Glutamatergic neuron (in vitro differentiated cells): ENCODE results near the gene MN1. TPM values are rescaled to one million over a fixed set of nuclear protein-coding genes. Genes with fewer than 3 reads are reported as not detected.

Experiments
- DNase-seq: peaks from one replicate; pipeline ENCODE4 v3.0.0; 2022
- H3K27ac Mint-ChIP-seq: one replicate; pipeline ENCODE4 v1.8.0; 2020; ENCODE audit warnings: mild to moderate bottlenecking, mixed read lengths, inconsistent platforms; ENCODE audit not compliant: unreplicated experiment
- H3K27me3 Mint-ChIP-seq: one replicate; pipeline ENCODE4 v1.8.0; 2020; ENCODE audit warnings: mild to moderate bottlenecking, moderate library complexity, mixed read lengths, inconsistent platforms; ENCODE audit not compliant: unreplicated experiment
- H3K36me3 Mint-ChIP-seq: one replicate; pipeline ENCODE4 v1.8.0; 2020; ENCODE audit warnings: mild to moderate bottlenecking, mixed read lengths, inconsistent platforms; ENCODE audit not compliant: unreplicated experiment
- H3K4me1 Mint-ChIP-seq: one replicate; pipeline ENCODE4 v1.8.0; 2020; ENCODE audit warnings: mild to moderate bottlenecking, low read depth, mixed read lengths, inconsistent platforms; ENCODE audit not compliant: unreplicated experiment
- H3K4me3 Mint-ChIP-seq: one replicate; pipeline ENCODE4 v1.8.0; 2020; ENCODE audit warnings: mild to moderate bottlenecking, mixed read lengths, inconsistent platforms; ENCODE audit not compliant: unreplicated experiment
- H3K9me3 Mint-ChIP-seq: one replicate; pipeline ENCODE4 v1.8.0; 2020; ENCODE audit warnings: mild to moderate bottlenecking, moderate library complexity, mixed read lengths, inconsistent platforms; ENCODE audit not compliant: unreplicated experiment
- total RNA-seq: library from RNA; stranded (reverse); fragmentation: NEBNext Ultra II Directional; extraction: Animal tissue kit (Norgen Biotek cat#: 25700); gene quantifications from one replicate; pipeline ENCODE4 v1.2.1, GENCODE V29; 2021; ENCODE audit not compliant: unreplicated experiment
- TF ChIP-seq, protein P1 (sequence below): fragments of 200-600 bp; sonication (generic); IDR thresholded peaks from one replicate; pipeline ENCODE4 v1.5.0; 2021; ENCODE audit not compliant: partially characterized antibody, unreplicated experiment

The MN1 gene
- total RNA-seq, 1 donor from 2014 or later: 0.91 TPM

DNA sequence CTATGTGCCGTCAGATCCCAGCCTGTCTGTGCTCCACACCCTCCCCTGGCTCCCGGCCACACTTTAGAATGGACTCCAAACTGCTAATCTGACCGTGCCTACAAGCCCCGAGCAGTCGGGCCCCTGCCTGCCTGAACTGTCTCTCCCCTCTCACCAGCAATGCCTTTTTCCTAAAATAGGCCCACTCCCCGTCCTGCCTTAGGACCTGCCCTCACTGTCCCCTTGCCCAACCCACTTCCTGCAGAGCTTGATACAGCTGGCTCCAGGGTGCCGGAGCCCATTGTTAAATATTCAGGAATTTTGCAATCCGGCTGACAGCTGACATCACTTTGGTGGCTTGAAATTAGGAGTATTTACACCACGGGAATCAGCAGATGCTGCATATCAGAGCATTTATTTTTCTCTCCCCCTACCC, 21.4 kb downstream of the MN1 start:
- peaks cover 2% of the 10 kb centered on the region for H3K9me3 Mint-ChIP-seq
- H3K36me3 Mint-ChIP-seq: peaks cover 5% of the 10 kb centered on the region
- TF ChIP-seq, protein P1, sequence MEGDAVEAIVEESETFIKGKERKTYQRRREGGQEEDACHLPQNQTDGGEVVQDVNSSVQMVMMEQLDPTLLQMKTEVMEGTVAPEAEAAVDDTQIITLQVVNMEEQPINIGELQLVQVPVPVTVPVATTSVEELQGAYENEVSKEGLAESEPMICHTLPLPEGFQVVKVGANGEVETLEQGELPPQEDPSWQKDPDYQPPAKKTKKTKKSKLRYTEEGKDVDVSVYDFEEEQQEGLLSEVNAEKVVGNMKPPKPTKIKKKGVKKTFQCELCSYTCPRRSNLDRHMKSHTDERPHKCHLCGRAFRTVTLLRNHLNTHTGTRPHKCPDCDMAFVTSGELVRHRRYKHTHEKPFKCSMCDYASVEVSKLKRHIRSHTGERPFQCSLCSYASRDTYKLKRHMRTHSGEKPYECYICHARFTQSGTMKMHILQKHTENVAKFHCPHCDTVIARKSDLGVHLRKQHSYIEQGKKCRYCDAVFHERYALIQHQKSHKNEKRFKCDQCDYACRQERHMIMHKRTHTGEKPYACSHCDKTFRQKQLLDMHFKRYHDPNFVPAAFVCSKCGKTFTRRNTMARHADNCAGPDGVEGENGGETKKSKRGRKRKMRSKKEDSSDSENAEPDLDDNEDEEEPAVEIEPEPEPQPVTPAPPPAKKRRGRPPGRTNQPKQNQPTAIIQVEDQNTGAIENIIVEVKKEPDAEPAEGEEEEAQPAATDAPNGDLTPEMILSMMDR: no peak
- no peak overlapping the region for H3K27ac Mint-ChIP-seq
- H3K4me1 Mint-ChIP-seq: peaks cover 12% of the 10 kb centered on the region
- no peak overlapping the region for H3K4me3 Mint-ChIP-seq
- peaks cover 3% of the 10 kb centered on the region for H3K27me3 Mint-ChIP-seq
- DNase-seq: no peak

GRCh38 chr22:27779643-27780042, 21.9 kb downstream of the MN1 start:
- Mint-ChIP-seq H3K9me3 (peaks cover 2% of the 10 kb centered on the region), H3K27ac (no peak overlapping the region), H3K36me3 (peaks cover 5% of the 10 kb centered on the region), H3K27me3 (peaks cover 3% of the 10 kb centered on the region), H3K4me3 (no peak overlapping the region), H3K4me1 (peaks cover 9% of the 10 kb centered on the region)
- TF ChIP-seq, protein P1: no peak
- no peak for DNase-seq

DNA sequence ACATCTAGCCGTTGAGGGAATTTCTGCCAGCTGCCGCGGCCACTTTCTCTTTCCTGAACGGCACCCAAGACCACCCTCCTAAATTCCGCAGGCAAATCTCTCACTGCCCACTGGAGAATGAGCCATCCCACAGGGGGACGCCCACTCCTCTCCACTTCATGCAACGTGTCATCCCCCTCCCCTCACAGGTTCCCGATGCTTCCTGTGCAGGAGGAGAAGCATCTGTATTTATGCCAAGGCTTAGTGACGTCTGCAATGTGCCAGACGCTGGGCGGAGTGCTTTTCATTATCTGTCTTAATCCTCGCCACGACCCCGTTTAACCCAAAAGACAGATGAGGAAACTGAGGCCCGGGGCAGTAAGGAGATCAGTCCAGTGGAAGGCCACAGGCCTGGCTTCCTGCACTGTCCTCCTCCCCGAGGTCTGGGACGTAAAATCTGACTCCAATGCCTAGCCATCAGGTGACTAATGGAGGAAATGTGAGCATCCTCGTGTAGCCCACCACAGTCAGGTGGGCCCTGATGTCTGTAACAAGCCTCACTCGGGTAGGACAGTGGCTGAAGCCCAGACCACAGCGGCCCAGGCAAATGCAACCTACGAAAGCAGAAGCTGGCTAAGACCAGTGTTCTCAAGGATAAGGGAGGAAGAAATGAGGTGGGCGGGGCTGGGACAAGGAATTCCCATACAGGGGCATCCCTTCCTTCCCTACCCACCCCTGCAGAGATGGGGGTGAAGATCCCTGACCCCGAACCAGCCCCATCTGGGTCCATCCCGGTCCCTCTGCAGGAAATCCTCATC, 23.1 kb downstream of the MN1 start:
- TF ChIP-seq, protein P1: no peak
- no peak for DNase-seq
- peaks cover 3% of the 10 kb centered on the region for H3K27me3 Mint-ChIP-seq
- H3K4me1 Mint-ChIP-seq: peaks cover 11% of the 10 kb centered on the region
- peaks cover 5% of the 10 kb centered on the region for H3K36me3 Mint-ChIP-seq
- H3K9me3 Mint-ChIP-seq: peaks cover 2% of the 10 kb centered on the region
- H3K27ac Mint-ChIP-seq: no peak overlapping the region
- H3K4me3 Mint-ChIP-seq: no peak overlapping the region

GRCh38 chr22:27777128-27777527, 24.4 kb downstream of the MN1 start:
- DNase-seq: no peak
- H3K27me3 Mint-ChIP-seq: peaks cover 3% of the 10 kb centered on the region
- H3K36me3 Mint-ChIP-seq: peaks cover 5% of the 10 kb centered on the region
- TF ChIP-seq, protein P1: no peak
- H3K27ac Mint-ChIP-seq: no peak overlapping the region
- peaks cover 2% of the 10 kb centered on the region for H3K9me3 Mint-ChIP-seq
- peaks cover 11% of the 10 kb centered on the region for H3K4me1 Mint-ChIP-seq
- no peak overlapping the region for H3K4me3 Mint-ChIP-seq

DNA sequence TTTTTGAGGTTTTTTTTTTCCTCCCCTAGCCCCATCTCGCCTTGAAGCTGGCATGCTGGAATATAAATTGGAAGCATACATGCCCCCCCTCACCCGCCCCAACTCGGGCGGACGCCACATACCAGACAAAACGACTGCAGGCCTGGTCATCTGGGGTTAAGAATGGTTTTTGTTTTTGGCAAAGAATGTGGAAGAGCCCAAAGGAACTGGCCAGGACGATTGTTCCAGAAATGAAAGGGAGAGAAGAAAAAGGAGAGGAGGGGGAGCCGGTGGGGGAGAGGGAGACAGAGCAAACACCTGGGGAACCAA, 25.0 kb downstream of the MN1 start:
- DNase-seq: no peak
- Mint-ChIP-seq H3K36me3 (peaks cover 5% of the 10 kb centered on the region), H3K27me3 (peaks cover 3% of the 10 kb centered on the region), H3K9me3 (peaks cover 2% of the 10 kb centered on the region), H3K4me1 (peaks cover 11% of the 10 kb centered on the region), H3K4me3 (peak overlapping the region; percentile 43), H3K27ac (no peak overlapping the region)
- TF ChIP-seq, protein P1: no peak
